Measurements from ENCODE around the gene TMEM120B. TPM values are rescaled to one million over a fixed set of nuclear protein-coding genes. Genes with fewer than 3 reads are reported as not detected.

The TMEM120B gene
- total RNA-seq, 1 donor from 2014 or later = 17.1 TPM

GRCh38 chr12:121720762-121721161 is 8.2 kb downstream of the TMEM120B start:
- no peaks in the 10 kb centered on the region for H3K4me1 ChIP-seq
- H3K27ac ChIP-seq = no peak overlapping the region
- H3K4me3 ChIP-seq = no peak overlapping the region
- no peaks in the 10 kb centered on the region for H3K9me3 ChIP-seq
- intact Hi-C loops (cut with DNase I) = no loop called here
- ATAC-seq (no peak), DNase-seq (no peak)
- no peak for TF ChIP-seq CTCF (IDR thresholded peaks at IDR 0.05)
- H3K36me3 ChIP-seq = peaks cover 7% of the 10 kb centered on the region
- H3K27me3 ChIP-seq = no peaks in the 10 kb centered on the region

- Histone ChIP-seq H3K27ac (no peak overlapping the region), H3K4me3 (no peak overlapping the region), H3K27me3 (no peaks in the 10 kb centered on the region), H3K36me3 (peaks cover 7% of the 10 kb centered on the region), H3K4me1 (no peaks in the 10 kb centered on the region), H3K9me3 (no peaks in the 10 kb centered on the region)
- no peak for TF ChIP-seq CTCF (IDR thresholded peaks at IDR 0.05)
- intact Hi-C loops (cut with DNase I) = no loop called here
- ATAC-seq (no peak), DNase-seq (no peak)
These were observed 10.0 kb downstream of the TMEM120B start for GRCh38 chr12:121722511-121722910.

DNA sequence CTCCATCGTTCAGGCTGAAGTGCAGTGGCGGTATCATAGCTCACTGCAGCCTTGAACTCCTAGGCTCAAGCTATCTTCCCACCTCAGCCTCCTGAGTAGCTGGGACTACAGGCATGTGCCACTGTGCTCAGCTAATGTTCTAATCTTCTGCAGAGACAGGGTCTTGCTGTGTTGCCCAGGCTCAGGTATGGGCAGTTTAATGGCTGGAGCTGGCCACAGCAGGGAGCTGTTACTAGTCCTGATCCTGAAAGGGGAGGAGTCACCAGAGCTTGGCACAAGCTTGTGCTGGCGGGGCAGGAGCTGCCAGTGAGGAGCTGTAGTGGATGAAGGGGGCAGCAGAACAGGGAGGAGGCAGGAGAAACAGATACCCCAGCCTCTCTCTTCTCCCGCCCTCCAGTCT is 10.6 kb downstream of the TMEM120B start:
- Histone ChIP-seq H3K4me1 (no peaks in the 10 kb centered on the region), H3K9me3 (no peaks in the 10 kb centered on the region), H3K36me3 (peaks cover 7% of the 10 kb centered on the region), H3K27me3 (no peaks in the 10 kb centered on the region), H3K27ac (no peak overlapping the region), H3K4me3 (no peak overlapping the region)
- intact Hi-C loops (cut with DNase I) = no loop called here
- no peak for TF ChIP-seq CTCF (IDR thresholded peaks at IDR 0.05)
- DNase-seq (no peak), ATAC-seq (no peak)

DNA sequence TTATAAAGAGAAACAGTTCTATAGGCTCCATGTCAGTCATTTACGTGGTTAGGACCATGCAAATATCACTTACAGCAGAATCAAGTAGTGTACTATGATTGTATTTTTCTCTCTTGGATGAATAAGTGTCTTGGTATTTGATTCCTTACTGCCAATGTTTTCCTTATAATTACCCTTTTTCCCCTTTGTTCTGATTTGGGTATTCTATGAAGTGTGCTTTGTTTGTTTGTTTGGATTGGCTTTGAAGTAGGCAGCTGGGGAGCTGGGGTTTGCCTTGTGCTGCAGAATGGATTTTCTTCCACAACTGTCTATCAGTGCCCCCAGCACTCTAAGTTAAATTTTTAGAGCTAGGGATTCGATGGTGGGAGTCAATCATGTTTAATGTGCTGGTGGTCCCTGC is 12.4 kb downstream of the TMEM120B start:
- no peak overlapping the region for H3K27ac ChIP-seq
- H3K4me1 ChIP-seq = no peaks in the 10 kb centered on the region

DNA sequence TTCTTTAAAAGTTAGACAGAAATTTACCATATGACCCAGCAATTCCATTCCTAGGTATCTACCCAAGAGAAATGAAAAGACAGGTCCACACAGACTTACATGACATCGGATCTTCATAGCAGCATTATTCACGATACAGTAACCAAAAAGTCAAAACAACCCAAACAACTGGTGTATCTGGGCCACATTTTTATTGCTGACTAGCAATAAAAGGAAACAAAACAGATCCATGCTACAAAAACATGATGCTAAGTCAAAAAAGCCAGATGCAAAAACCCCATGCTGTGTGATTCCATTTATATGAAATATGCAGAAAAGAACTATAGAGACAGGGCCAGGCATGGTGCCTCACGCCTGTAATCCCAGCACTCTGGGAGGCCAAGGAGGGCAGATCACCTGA is 12.9 kb downstream of the TMEM120B start:
- DNase-seq (no peak), ATAC-seq (no peak)
- no peak overlapping the region for H3K27ac ChIP-seq
- intact Hi-C loops (cut with DNase I) = no loop called here
- TF ChIP-seq CTCF (IDR thresholded peaks at IDR 0.05) = no peak
- no peaks in the 10 kb centered on the region for H3K27me3 ChIP-seq
- no peak overlapping the region for H3K4me3 ChIP-seq
- H3K36me3 ChIP-seq = peaks cover 7% of the 10 kb centered on the region
- no peaks in the 10 kb centered on the region for H3K9me3 ChIP-seq
- no peaks in the 10 kb centered on the region for H3K4me1 ChIP-seq

More for the DNA sequence above, 12.4 kb downstream of the TMEM120B start:
- ATAC-seq (no peak), DNase-seq (no peak)
- peaks cover 7% of the 10 kb centered on the region for H3K36me3 ChIP-seq
- H3K4me3 ChIP-seq = no peak overlapping the region
- no peaks in the 10 kb centered on the region for H3K27me3 ChIP-seq
- no peak for TF ChIP-seq CTCF (IDR thresholded peaks at IDR 0.05)
- intact Hi-C loops (cut with DNase I) = no loop called here
- H3K9me3 ChIP-seq = no peaks in the 10 kb centered on the region

DNA sequence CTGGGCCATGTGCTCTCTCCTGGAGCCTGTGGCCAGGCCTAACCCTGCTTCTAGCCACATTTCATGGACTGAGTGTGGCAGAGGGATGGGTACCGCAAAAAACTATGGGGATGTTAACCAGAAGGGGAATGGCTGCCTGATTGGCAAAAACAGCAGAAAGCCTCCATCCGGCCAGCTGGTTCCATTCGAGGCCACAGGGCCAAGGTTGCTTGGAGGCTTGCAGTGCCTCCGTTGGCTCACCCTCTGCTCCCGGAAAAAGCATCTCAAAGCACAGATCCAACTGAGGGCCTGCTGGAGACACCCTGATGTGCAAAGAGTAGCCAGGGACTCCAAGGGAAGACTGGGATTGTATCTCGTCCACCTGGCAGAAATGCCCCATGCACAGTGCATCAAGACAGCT is 16.5 kb downstream of the TMEM120B start:
- intact Hi-C loops (cut with DNase I) = no loop called here
- peak; percentile 24 for ATAC-seq
- Histone ChIP-seq H3K4me3 (no peak overlapping the region), H3K9me3 (no peaks in the 10 kb centered on the region), H3K27me3 (no peaks in the 10 kb centered on the region), H3K36me3 (peaks cover 7% of the 10 kb centered on the region), H3K4me1 (no peaks in the 10 kb centered on the region), H3K27ac (no peak overlapping the region)
- no peak for TF ChIP-seq CTCF (IDR thresholded peaks at IDR 0.05)
- no peak for DNase-seq
